ENCODE data around the gene STK32B. TPM values are rescaled to one million over a fixed set of nuclear protein-coding genes. Genes with fewer than 3 reads are reported as not detected.

The STK32B gene
- total RNA-seq, 4 donors from 2014 or later = 0.46 to 0.68 (median 0.49) TPM; not detected in 1

DNA sequence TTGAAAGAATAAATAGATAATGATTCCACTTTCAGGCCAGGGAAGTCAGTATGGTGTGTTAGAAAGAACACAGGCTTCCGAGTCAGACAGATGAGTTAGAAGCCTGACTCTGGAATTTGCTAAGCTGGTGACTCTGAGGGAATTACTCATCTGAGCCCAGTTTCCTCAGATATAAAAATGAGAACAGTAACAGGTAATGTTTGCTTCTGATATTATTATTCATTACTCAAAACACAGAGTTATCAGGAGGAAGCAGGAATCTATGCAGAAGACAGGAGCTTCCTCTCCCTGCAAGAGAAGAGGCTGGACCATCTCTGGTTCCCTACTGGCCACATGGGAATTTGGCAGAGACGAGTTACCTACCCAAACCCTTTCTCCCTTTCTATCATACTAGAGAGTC lies 494.0 kb downstream of the STK32B start:
- intact Hi-C loops (cut with DNase I; ENCODE audit: low total_unique reads) (no loop called here), in situ Hi-C loops (cut with MboI; ENCODE audit: low sequenced_read_pairs in 4 of 4) (no loop called here)
- TF ChIP-seq POLR2A (IDR thresholded peaks at IDR 0.05) = no peak
- TF ChIP-seq, protein P1, sequence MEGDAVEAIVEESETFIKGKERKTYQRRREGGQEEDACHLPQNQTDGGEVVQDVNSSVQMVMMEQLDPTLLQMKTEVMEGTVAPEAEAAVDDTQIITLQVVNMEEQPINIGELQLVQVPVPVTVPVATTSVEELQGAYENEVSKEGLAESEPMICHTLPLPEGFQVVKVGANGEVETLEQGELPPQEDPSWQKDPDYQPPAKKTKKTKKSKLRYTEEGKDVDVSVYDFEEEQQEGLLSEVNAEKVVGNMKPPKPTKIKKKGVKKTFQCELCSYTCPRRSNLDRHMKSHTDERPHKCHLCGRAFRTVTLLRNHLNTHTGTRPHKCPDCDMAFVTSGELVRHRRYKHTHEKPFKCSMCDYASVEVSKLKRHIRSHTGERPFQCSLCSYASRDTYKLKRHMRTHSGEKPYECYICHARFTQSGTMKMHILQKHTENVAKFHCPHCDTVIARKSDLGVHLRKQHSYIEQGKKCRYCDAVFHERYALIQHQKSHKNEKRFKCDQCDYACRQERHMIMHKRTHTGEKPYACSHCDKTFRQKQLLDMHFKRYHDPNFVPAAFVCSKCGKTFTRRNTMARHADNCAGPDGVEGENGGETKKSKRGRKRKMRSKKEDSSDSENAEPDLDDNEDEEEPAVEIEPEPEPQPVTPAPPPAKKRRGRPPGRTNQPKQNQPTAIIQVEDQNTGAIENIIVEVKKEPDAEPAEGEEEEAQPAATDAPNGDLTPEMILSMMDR (IDR thresholded peaks at IDR 0.05 in 4 of 5, conservative IDR thresholded peaks at IDR 0.05 in 1 of 5) = no peak
- Histone ChIP-seq H3K4me3 (no peak overlapping the region), H3K27ac (no peak overlapping the region), H3K9me3 (no peaks in the 10 kb centered on the region), H3K27me3 (no peaks in the 10 kb centered on the region), H3K4me1 (no peaks in the 10 kb centered on the region), H3K36me3 (no peaks in the 10 kb centered on the region)
- no peak for DNase-seq
- ATAC-seq = no peak

DNA sequence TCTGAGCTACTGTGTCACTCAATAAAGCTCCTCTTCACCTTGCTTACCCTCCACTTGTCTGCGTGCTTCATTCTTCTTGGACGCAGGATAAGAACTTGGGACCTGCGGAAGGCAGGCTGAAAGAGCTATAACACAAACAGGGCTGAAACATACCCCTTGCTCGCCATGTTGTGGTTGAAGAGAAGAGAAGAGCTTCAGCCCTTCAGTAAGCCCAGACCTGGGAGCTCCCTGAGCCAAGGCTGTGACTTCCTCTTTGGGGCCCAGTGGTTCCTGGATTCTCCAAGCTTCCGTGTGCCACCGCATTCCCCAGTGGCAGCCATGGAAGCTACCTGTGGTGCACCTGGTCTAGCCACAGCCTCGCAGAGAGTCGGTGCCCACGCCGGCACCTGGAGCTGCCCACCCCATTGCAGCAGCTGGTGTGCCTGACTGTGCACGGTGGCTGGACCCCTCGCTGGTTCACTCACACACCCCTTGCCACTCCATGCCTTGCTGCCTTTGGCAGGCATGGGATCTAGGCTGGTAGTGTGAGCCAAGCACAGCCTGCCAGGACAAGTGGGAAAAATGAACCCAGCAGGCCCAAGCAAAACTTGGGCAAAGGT lies 496.5 kb downstream of the STK32B start:
- no peak for TF ChIP-seq POLR2A (IDR thresholded peaks at IDR 0.05)
- TF ChIP-seq, protein P1 (IDR thresholded peaks at IDR 0.05 in 4 of 5, conservative IDR thresholded peaks at IDR 0.05 in 1 of 5) = no peak
- Histone ChIP-seq H3K27ac (no peak overlapping the region), H3K4me1 (no peaks in the 10 kb centered on the region), H3K9me3 (no peaks in the 10 kb centered on the region), H3K27me3 (no peaks in the 10 kb centered on the region), H3K36me3 (no peaks in the 10 kb centered on the region), H3K4me3 (no peak overlapping the region)
- in situ Hi-C loops (cut with MboI; ENCODE audit: low sequenced_read_pairs in 4 of 4) = no loop called here
- intact Hi-C loops (cut with DNase I; ENCODE audit: low total_unique reads) = no loop called here
- ATAC-seq = no peak
- no peak for DNase-seq

Other genes with a start within 250 kb of the STK32B start
- 1 to 10 TPM; 1.2 to 4.4 (median 2.5) TPM for gene MSX1, start 191.8 kb upstream of the STK32B start, total RNA-seq
- gene CYTL1, start 32.0 kb upstream of the STK32B start, total RNA-seq = not detected

Data from gastrocnemius medialis (tissue), 4 donors.